Measurements from ENCODE around the gene PCDH9.

DNA sequence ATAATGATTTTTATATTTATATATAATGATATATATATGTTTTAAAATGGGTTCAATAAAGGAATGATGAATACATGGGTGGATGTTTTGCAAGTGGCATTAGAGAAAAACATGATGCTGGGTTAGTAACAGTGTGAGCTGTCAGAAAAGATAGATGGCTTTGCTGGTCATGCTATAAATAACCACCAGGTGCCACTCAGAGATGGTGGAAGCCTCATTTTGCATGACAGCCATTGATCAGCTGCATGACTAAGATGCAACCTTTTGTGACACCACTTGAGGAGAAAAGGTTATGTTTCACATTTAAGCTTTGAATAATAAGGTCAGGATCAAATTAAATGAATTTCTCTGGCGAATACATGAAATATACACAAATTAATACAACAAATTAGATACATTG is 737.7 kb downstream of the PCDH9 start:
- TF ChIP-seq, protein P1, sequence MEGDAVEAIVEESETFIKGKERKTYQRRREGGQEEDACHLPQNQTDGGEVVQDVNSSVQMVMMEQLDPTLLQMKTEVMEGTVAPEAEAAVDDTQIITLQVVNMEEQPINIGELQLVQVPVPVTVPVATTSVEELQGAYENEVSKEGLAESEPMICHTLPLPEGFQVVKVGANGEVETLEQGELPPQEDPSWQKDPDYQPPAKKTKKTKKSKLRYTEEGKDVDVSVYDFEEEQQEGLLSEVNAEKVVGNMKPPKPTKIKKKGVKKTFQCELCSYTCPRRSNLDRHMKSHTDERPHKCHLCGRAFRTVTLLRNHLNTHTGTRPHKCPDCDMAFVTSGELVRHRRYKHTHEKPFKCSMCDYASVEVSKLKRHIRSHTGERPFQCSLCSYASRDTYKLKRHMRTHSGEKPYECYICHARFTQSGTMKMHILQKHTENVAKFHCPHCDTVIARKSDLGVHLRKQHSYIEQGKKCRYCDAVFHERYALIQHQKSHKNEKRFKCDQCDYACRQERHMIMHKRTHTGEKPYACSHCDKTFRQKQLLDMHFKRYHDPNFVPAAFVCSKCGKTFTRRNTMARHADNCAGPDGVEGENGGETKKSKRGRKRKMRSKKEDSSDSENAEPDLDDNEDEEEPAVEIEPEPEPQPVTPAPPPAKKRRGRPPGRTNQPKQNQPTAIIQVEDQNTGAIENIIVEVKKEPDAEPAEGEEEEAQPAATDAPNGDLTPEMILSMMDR (IDR thresholded peaks at IDR 0.05), result no peak
- TF ChIP-seq EP300 (IDR thresholded peaks at IDR 0.05) (no peak), POLR2A (IDR thresholded peaks at IDR 0.05) (no peak)
